Parathyroid adenoma (tissue), 2 donors: ENCODE data around the gene KATNIP.

Experiments
- H2AFZ ChIP-seq: fragments of 300-600 bp; sonication (generic); one replicate; pipeline ENCODE4 v1.7.0; 2017; ENCODE audit warnings: antibody characterized with exemption, mild to moderate bottlenecking
- H3K27ac ChIP-seq: fragments of 300-600 bp; sonication (generic); one replicate; pipeline ENCODE4 v1.7.0; 2017
- H3K27me3 ChIP-seq: fragments of 300-600 bp; sonication (generic); one replicate; pipeline ENCODE4 v1.7.0; 2017; ENCODE audit warnings: low read length; ENCODE audit not compliant: control insufficient read depth, insufficient read depth
- H3K36me3 ChIP-seq: fragments of 300-600 bp; sonication (generic); one replicate; pipeline ENCODE4 v1.7.0; 2017; ENCODE audit warnings: low read length; ENCODE audit not compliant: control insufficient read depth, insufficient read depth
- H3K4me1 ChIP-seq: fragments of 300-600 bp; sonication (generic); one replicate; pipeline ENCODE4 v1.7.0; 2017; ENCODE audit warnings: control low read depth
- H3K4me2 ChIP-seq: fragments of 300-600 bp; sonication (generic); one replicate; pipeline ENCODE4 v1.7.0; 2017; ENCODE audit warnings: low read length
- H3K4me3 ChIP-seq: fragments of 300-600 bp; sonication (generic); one replicate; pipeline ENCODE4 v1.7.0; 2017; ENCODE audit warnings: low read depth, low read length
- H3K79me2 ChIP-seq: fragments of 300-600 bp; sonication (generic); one replicate; pipeline ENCODE4 v1.7.0; 2017; ENCODE audit warnings: control low read depth
- H3K9ac ChIP-seq: fragments of 300-600 bp; sonication (generic); one replicate; pipeline ENCODE4 v1.7.0; 2017; ENCODE audit warnings: mild to moderate bottlenecking
- H3K9me3 ChIP-seq: fragments of 300-600 bp; sonication (generic); one replicate; pipeline ENCODE4 v1.7.0; 2017; ENCODE audit warnings: low read length; ENCODE audit not compliant: control insufficient read depth
- CTCF ChIP-seq: fragments of 300-600 bp; sonication (generic); IDR thresholded peaks from one replicate; pipeline ENCODE4 v1.7.0; 2017; ENCODE audit warnings: antibody characterized with exemption, mild to moderate bottlenecking
- donor health status: primary hyperparathyroidism.

The KATNIP gene

DNA sequence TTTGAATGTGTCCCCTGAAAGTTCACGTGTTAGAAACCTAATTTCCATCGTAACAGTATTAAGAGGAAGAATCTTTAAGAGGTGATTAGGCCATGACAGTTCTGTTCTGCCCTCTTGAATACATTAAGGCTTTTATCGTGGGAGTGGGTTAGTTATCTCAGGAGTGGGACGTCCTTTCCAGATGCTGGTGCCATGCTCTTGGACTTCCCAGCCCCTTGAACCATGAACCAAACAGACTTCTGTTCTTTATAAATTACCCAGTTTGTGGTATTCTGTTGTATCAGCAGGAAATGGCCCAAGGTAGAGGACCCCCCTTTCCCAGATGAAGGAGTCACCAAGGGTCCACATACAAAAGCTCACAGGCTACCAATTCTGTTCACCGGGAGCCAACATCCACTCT lies 10.3 kb upstream of the KATNIP start:
- no peak overlapping the region for H3K4me2 ChIP-seq
- peaks cover 2% of the 10 kb centered on the region for H3K79me2 ChIP-seq
- no peak overlapping the region for H3K9ac ChIP-seq
- H3K4me1 ChIP-seq: no peaks in the 10 kb centered on the region
- no peak overlapping the region for H3K27ac ChIP-seq
- no peak for TF ChIP-seq CTCF
- H3K9me3 ChIP-seq: no peaks in the 10 kb centered on the region
- H2AFZ ChIP-seq: no peak overlapping the region
- H3K27me3 ChIP-seq: no peaks in the 10 kb centered on the region
- no peak overlapping the region for H3K4me3 ChIP-seq
- H3K36me3 ChIP-seq: no peaks in the 10 kb centered on the region

- no peak overlapping the region for H3K4me2 ChIP-seq
- H3K9me3 ChIP-seq: no peaks in the 10 kb centered on the region
- no peak for TF ChIP-seq CTCF
- H3K9ac ChIP-seq: no peak overlapping the region
- no peak overlapping the region for H3K27ac ChIP-seq
- H3K27me3 ChIP-seq: no peaks in the 10 kb centered on the region
- H3K4me1 ChIP-seq: peaks cover 4% of the 10 kb centered on the region
- peaks cover 25% of the 10 kb centered on the region for H3K79me2 ChIP-seq
- H3K36me3 ChIP-seq: no peaks in the 10 kb centered on the region
- no peak overlapping the region for H3K4me3 ChIP-seq
- H2AFZ ChIP-seq: no peak overlapping the region
These were observed 6.1 kb upstream of the KATNIP start for GRCh38 chr16:27543801-27544200.

- Histone ChIP-seq H3K27me3 (no peaks in the 10 kb centered on the region), H3K4me2 (no peak overlapping the region), H3K9ac (no peak overlapping the region), H3K4me3 (no peak overlapping the region), H2AFZ (no peak overlapping the region), H3K79me2 (peaks cover 30% of the 10 kb centered on the region), H3K27ac (no peak overlapping the region), H3K9me3 (no peaks in the 10 kb centered on the region), H3K4me1 (peaks cover 5% of the 10 kb centered on the region), H3K36me3 (no peaks in the 10 kb centered on the region)
- TF ChIP-seq CTCF: no peak
These were observed 5.3 kb upstream of the KATNIP start for GRCh38 chr16:27544671-27545070.

DNA sequence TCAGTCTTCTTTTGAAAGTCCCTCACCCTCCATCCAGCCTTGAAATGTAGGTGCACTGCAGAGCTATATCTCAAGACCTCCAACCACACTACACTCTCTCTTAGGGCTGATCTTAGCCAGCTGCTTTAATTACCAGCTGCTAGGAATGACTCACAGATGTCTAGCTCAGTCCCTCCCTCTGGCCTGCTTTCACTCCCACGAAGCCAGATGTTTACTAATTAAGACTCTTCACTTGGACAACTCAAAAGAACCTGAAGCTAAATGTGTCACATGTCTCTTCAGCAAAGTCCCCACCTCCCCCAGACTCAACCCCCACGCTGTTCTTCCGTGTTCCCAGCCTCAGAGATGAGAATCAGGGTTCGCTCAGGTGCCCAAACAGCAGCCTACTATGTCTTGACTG lies 2.8 kb upstream of the KATNIP start:
- H3K9me3 ChIP-seq: no peaks in the 10 kb centered on the region
- H3K4me3 ChIP-seq: no peak overlapping the region
- no peaks in the 10 kb centered on the region for H3K36me3 ChIP-seq
- H3K4me2 ChIP-seq: no peak overlapping the region
- peaks cover 33% of the 10 kb centered on the region for H3K79me2 ChIP-seq
- peaks cover 10% of the 10 kb centered on the region for H3K4me1 ChIP-seq
- no peak overlapping the region for H2AFZ ChIP-seq
- H3K27me3 ChIP-seq: no peaks in the 10 kb centered on the region
- no peak overlapping the region for H3K9ac ChIP-seq
- no peak overlapping the region for H3K27ac ChIP-seq
- no peak for TF ChIP-seq CTCF

GRCh38 chr16:27547851-27548250 lies 2.1 kb upstream of the KATNIP start:
- Histone ChIP-seq H3K4me3 (no peak overlapping the region), H3K4me2 (no peak overlapping the region), H3K79me2 (peaks cover 33% of the 10 kb centered on the region), H3K36me3 (no peaks in the 10 kb centered on the region), H3K4me1 (peaks cover 10% of the 10 kb centered on the region), H3K27ac (no peak overlapping the region), H3K9ac (no peak overlapping the region), H2AFZ (no peak overlapping the region), H3K27me3 (no peaks in the 10 kb centered on the region), H3K9me3 (no peaks in the 10 kb centered on the region)
- no peak for TF ChIP-seq CTCF
